HepG2 (cell line): ENCODE results near the gene TMEM141.

ENCODE experiments used
- ATF6 ChIP-seq: sonication (generic); formaldehyde crosslinking; conservative IDR thresholded peaks from 2 replicates; pipeline ENCODE4 v1.4.0; 2020; ENCODE audit warnings: missing genetic modification reagents
- CEBPG ChIP-seq: IDR thresholded peaks from 2 replicates; pipeline ENCODE4 v1.6.1; 2016
- CTCF ChIP-seq: sonication (generic); formaldehyde crosslinking; IDR thresholded peaks from 2 replicates; pipeline ENCODE4 v1.5.0; 2020; ENCODE audit warnings: mild to moderate bottlenecking, missing genetic modification reagents, moderate library complexity
- NFIC ChIP-seq: IDR thresholded peaks from 2 replicates; pipeline ENCODE4 v1.6.1; 2012; ENCODE audit warnings: mild to moderate bottlenecking, low read length, inconsistent platforms
- RFX1 ChIP-seq: fragments of 450-650 bp; IDR thresholded peaks from 2 replicates; pipeline ENCODE4 v1.6.1; 2017
- U2AF1 ChIP-seq: fragments of 200-400 bp; formaldehyde crosslinking; optimal IDR thresholded peaks from 2 replicates; pipeline ENCODE3; 2017; ENCODE audit warnings: mild to moderate bottlenecking, low read depth, low read length
- ZBTB49 ChIP-seq: sonication (generic); formaldehyde crosslinking; IDR thresholded peaks from 2 replicates; pipeline ENCODE4 v1.4.0; 2020; ENCODE audit warnings: missing genetic modification reagents, borderline replicate concordance
- ZNF784 ChIP-seq: sonication (generic); formaldehyde crosslinking; IDR thresholded peaks from 2 replicates; pipeline ENCODE4 v1.5.1; 2020; ENCODE audit warnings: missing genetic modification reagents, mild to moderate bottlenecking, borderline replicate concordance
- ZNF800 ChIP-seq: sonication (generic); formaldehyde crosslinking; IDR thresholded peaks from 2 replicates; pipeline ENCODE4 v1.4.0; 2020; ENCODE audit warnings: missing genetic modification reagents
- ZZZ3 ChIP-seq: sonication (generic); formaldehyde crosslinking; IDR thresholded peaks from 2 replicates; pipeline ENCODE4 v1.4.0; 2020; ENCODE audit warnings: missing genetic modification reagents, mild to moderate bottlenecking, borderline replicate concordance

GRCh38 chr9:136748666-136749611, 42.2 kb upstream of the TMEM141 start:
- no peak for TF ChIP-seq U2AF1
- no peak for TF ChIP-seq NFIC
- TF ChIP-seq ZNF800 (CRISPR knock-in tag) = no peak
- TF ChIP-seq ATF6 = no peak
- no peak for TF ChIP-seq CTCF (CRISPR knock-in tag)
- no peak for TF ChIP-seq ZBTB49
- TF ChIP-seq ZZZ3 (CRISPR knock-in tag) = no peak
- no peak for TF ChIP-seq CEBPG (CRISPR knock-in tag)
- no peak for TF ChIP-seq RFX1
- no peak for TF ChIP-seq ZNF784
